Liver (tissue), 3 donors: ENCODE data around the gene ABHD12.

ENCODE experiments used
- MAX ChIP-seq: IDR thresholded peaks from 2 replicates; pipeline ENCODE4 v1.6.1; 2016; ENCODE audit warnings: antibody characterized with exemption
- SP1 ChIP-seq: IDR thresholded peaks from 2 replicates; pipeline ENCODE4 v1.6.1; 2018; ENCODE audit warnings: antibody characterized with exemption, mild to moderate bottlenecking
- TF ChIP-seq, protein P1 (sequence below): fragments of 150-350 bp; IDR thresholded peaks from 2 replicates; pipeline ENCODE4 v1.5.1; 2017; ENCODE audit warnings: improper control_type of control experiment, low read depth, low read length; ENCODE audit not compliant: missing input control
- donor health status: healthy.
- donor health status: healthy.

- TF ChIP-seq SP1 (peak; percentile 58), MAX (peak; percentile 81)
- TF ChIP-seq, protein P1, sequence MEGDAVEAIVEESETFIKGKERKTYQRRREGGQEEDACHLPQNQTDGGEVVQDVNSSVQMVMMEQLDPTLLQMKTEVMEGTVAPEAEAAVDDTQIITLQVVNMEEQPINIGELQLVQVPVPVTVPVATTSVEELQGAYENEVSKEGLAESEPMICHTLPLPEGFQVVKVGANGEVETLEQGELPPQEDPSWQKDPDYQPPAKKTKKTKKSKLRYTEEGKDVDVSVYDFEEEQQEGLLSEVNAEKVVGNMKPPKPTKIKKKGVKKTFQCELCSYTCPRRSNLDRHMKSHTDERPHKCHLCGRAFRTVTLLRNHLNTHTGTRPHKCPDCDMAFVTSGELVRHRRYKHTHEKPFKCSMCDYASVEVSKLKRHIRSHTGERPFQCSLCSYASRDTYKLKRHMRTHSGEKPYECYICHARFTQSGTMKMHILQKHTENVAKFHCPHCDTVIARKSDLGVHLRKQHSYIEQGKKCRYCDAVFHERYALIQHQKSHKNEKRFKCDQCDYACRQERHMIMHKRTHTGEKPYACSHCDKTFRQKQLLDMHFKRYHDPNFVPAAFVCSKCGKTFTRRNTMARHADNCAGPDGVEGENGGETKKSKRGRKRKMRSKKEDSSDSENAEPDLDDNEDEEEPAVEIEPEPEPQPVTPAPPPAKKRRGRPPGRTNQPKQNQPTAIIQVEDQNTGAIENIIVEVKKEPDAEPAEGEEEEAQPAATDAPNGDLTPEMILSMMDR = no peak
These were observed 16.9 kb upstream of the ABHD12 start, which contains the start of gene GINS1 for GRCh38 chr20:25407311-25408169.
